HEK293 (cell line): Measurements from ENCODE around the gene TEX14.

Source experiments
- CTCF ChIA-PET: fragments of 350-600 bp; formaldehyde crosslinking; extraction: SDS; loops from one replicate; lab custom pipeline; 2021; ENCODE audit warnings: antibody characterized with exemption; lab: Yijun Ruan, JAX
- POLR2A ChIA-PET: fragments of 300-600 bp; formaldehyde crosslinking; extraction: SDS; loops from one replicate; lab custom pipeline; 2020; ENCODE audit warnings: antibody characterized with exemption, inconsistent platforms; lab: Yijun Ruan, JAX
- H3K27ac ChIP-seq: fragments of 200-500 bp; sonication (Bioruptor generic); 2 replicates; pipeline ENCODE4 v1.5.1; 2014; ENCODE audit warnings: low read depth, low read length, control low read depth, inconsistent platforms; ENCODE audit errors: extremely low read depth
- H3K36me3 ChIP-seq, 2 experiments: fragments of 200-500 bp in 1 of 2; sonication (Bioruptor generic) in 1 of 2; 1 replicate in 1 of 2; 2 replicates in 1 of 2; pipeline ENCODE4 v1.5.1; 2014 to 2017; ENCODE audit warnings: inconsistent platforms in 2 of 2, low read length in 2 of 2; ENCODE audit not compliant: control insufficient read depth in 2 of 2, insufficient read depth in 1 of 2
- H3K4me1 ChIP-seq: fragments of 200-500 bp; sonication (Bioruptor generic); 2 replicates; pipeline ENCODE4 v1.5.1; 2014; ENCODE audit warnings: mild to moderate bottlenecking, low read length, inconsistent platforms; ENCODE audit not compliant: control insufficient read depth, insufficient read depth
- H3K4me3 ChIP-seq: 2 replicates; pipeline ENCODE4 v1.5.1; 2011; ENCODE audit warnings: low read depth, mild to moderate bottlenecking, control low read depth, low read length, moderate library complexity
- H3K9me3 ChIP-seq: fragments of 200-500 bp; sonication (Bioruptor generic); 2 replicates; pipeline ENCODE4 v1.5.1; 2014; ENCODE audit warnings: low read depth, low read length, inconsistent platforms; ENCODE audit not compliant: control insufficient read depth, insufficient read depth
- YY2 ChIP-seq: fragments of 450-650 bp; formaldehyde crosslinking; IDR thresholded peaks from 2 replicates; pipeline ENCODE4 v1.5.1; 2016; ENCODE audit warnings: missing biosample characterization, missing genetic modification characterization
- ZNF121 ChIP-seq: fragments of 450-650 bp; formaldehyde crosslinking; IDR thresholded peaks from 2 replicates; pipeline ENCODE4 v1.5.1; 2016; ENCODE audit warnings: missing biosample characterization, missing genetic modification characterization
- ZNF132 ChIP-seq: fragments of 450-650 bp; formaldehyde crosslinking; IDR thresholded peaks from 2 replicates; pipeline ENCODE4 v1.5.1; 2017; ENCODE audit warnings: missing biosample characterization, missing genetic modification characterization, borderline replicate concordance
- ZNF2 ChIP-seq: fragments of 450-650 bp; formaldehyde crosslinking; IDR thresholded peaks from 2 replicates; pipeline ENCODE4 v1.5.1; 2016; ENCODE audit warnings: missing biosample characterization, missing genetic modification characterization
- ZNF239 ChIP-seq: fragments of 450-650 bp; formaldehyde crosslinking; IDR thresholded peaks from 2 replicates; pipeline ENCODE4 v1.5.1; 2016; ENCODE audit warnings: missing biosample characterization, missing genetic modification characterization
- ZNF701 ChIP-seq: fragments of 450-650 bp; formaldehyde crosslinking; IDR thresholded peaks from 2 replicates; pipeline ENCODE4 v1.5.1; 2016; ENCODE audit warnings: missing biosample characterization, missing genetic modification characterization
- TF ChIP-seq, protein P1 (sequence below): fragments of 450-650 bp; formaldehyde crosslinking; IDR thresholded peaks from 2 replicates; pipeline ENCODE4 v1.5.1; 2016; ENCODE audit warnings: missing biosample characterization, missing genetic modification characterization
- TF ChIP-seq, protein P2 (sequence below): fragments of 450-650 bp; formaldehyde crosslinking; conservative IDR thresholded peaks from 2 replicates; pipeline ENCODE4 v1.5.1; 2016; ENCODE audit warnings: low read depth, missing biosample characterization, missing genetic modification characterization
- TF ChIP-seq, protein P3 (sequence below): fragments of 450-650 bp; formaldehyde crosslinking; IDR thresholded peaks from 2 replicates; pipeline ENCODE4 v1.5.1; 2017; ENCODE audit warnings: missing biosample characterization, missing genetic modification characterization
- TF ChIP-seq, protein P4 (sequence below): fragments of 450-650 bp; formaldehyde crosslinking; IDR thresholded peaks from 2 replicates; pipeline ENCODE4 v1.5.1; 2016; ENCODE audit warnings: missing biosample characterization, missing genetic modification characterization
- TF ChIP-seq, protein P5 (sequence below): fragments of 450-650 bp; formaldehyde crosslinking; IDR thresholded peaks from 2 replicates; pipeline ENCODE4 v1.5.1; 2016; ENCODE audit warnings: missing biosample characterization, missing genetic modification characterization, borderline replicate concordance
- TF ChIP-seq, protein P6 (sequence below): fragments of 450-650 bp; formaldehyde crosslinking; IDR thresholded peaks from 2 replicates; pipeline ENCODE4 v1.5.1; 2016; ENCODE audit warnings: missing biosample characterization, missing genetic modification characterization
- TF ChIP-seq, protein P7 (sequence below): fragments of 450-650 bp; IDR thresholded peaks from 2 replicates; pipeline ENCODE4 v1.5.1; 2018; ENCODE audit warnings: missing biosample characterization, mild to moderate bottlenecking, missing genetic modification characterization
- TF ChIP-seq, protein P8 (sequence below): fragments of 450-650 bp; formaldehyde crosslinking; optimal IDR thresholded peaks from 2 replicates; pipeline ENCODE3; 2016; ENCODE audit warnings: missing biosample characterization, mild to moderate bottlenecking, missing genetic modification characterization

TEX14 gene

DNA sequence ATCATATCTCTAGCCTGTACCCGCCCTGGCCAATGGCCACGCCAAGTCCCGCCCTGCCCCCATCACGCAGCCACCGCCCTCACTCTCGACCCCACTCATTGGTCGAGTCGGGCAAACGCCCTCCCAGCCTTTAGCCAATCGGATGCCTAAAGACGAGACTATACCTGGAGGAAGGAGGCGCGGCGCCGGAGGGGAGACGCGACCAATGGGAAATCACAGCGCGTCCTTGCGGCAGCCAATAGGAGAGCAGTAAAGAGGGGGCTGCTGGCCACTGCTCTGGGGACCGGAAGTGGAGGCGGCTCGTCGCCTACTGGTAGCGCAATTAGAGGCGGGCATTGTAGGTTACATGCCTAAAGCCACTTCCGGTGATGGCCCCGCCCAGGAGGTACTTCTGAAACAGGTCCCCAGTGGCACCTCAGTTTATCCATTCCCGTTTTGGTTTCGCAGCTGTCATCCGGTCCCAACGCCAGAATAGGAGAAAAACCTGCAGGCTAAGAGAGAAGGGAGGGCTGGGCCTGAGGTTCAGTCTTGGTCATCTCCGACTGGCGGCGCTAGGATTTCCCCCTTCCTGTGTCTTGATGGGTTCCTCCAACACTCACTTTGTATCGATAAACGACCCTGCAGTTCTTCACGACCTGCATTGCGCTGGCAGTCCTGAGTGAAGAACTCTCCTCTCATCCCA is 173.8 kb downstream of the TEX14 start:
- ChIA-PET CTCF (interaction anchor here (0.6 to 3.3 kb wide), 26 partner anchors 10 to 1488 kb away, joined by 3 to 27 read pairs (median 5); no protein-coding TSS in a partner anchor), POLR2A (interaction anchor here (0.6 to 2.8 kb wide), 6 partner anchors 50 to 636 kb away, joined by 3 to 39 read pairs (median 8); no protein-coding TSS in a partner anchor)
- Histone ChIP-seq H3K4me3 (peak overlapping the region; percentile 79), H3K9me3 (no peaks in the 10 kb centered on the region), H3K4me1 (peaks cover 3% of the 10 kb centered on the region; the same call in 1 of the 2 replicates), H3K36me3 (peaks cover 0 to 4% of the 10 kb centered on the region in 2 experiments; a peak in 1 of 3 replicates), H3K27ac (peak overlapping the region; percentile 84)
- TF ChIP-seq ZNF239 (tag by site-specific recombination) (no peak), ZNF2 (tag by site-specific recombination) (peak; percentile 81), ZNF132 (no peak), ZNF701 (no peak), YY2 (tag by site-specific recombination) (peak; percentile 66; the same call in 1 of the 2 replicates), ZNF121 (tag by site-specific recombination) (no peak)
- TF ChIP-seq, protein P1, sequence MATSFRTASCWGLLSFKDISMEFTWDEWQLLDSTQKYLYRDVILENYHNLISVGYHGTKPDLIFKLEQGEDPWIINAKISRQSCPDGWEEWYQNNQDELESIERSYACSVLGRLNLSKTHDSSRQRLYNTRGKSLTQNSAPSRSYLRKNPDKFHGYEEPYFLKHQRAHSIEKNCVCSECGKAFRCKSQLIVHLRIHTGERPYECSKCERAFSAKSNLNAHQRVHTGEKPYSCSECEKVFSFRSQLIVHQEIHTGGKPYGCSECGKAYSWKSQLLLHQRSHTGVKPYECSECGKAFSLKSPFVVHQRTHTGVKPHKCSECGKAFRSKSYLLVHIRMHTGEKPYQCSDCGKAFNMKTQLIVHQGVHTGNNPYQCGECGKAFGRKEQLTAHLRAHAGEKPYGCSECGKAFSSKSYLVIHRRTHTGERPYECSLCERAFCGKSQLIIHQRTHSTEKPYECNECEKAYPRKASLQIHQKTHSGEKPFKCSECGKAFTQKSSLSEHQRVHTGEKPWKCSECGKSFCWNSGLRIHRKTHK (tag by site-specific recombination) = no peak
- TF ChIP-seq, protein P2, sequence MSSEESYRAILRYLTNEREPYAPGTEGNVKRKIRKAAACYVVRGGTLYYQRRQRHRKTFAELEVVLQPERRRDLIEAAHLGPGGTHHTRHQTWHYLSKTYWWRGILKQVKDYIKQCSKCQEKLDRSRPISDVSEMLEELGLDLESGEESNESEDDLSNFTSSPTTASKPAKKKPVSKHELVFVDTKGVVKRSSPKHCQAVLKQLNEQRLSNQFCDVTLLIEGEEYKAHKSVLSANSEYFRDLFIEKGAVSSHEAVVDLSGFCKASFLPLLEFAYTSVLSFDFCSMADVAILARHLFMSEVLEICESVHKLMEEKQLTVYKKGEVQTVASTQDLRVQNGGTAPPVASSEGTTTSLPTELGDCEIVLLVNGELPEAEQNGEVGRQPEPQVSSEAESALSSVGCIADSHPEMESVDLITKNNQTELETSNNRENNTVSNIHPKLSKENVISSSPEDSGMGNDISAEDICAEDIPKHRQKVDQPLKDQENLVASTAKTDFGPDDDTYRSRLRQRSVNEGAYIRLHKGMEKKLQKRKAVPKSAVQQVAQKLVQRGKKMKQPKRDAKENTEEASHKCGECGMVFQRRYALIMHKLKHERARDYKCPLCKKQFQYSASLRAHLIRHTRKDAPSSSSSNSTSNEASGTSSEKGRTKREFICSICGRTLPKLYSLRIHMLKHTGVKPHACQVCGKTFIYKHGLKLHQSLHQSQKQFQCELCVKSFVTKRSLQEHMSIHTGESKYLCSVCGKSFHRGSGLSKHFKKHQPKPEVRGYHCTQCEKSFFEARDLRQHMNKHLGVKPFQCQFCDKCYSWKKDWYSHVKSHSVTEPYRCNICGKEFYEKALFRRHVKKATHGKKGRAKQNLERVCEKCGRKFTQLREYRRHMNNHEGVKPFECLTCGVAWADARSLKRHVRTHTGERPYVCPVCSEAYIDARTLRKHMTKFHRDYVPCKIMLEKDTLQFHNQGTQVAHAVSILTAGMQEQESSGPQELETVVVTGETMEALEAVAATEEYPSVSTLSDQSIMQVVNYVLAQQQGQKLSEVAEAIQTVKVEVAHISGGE (tag by site-specific recombination) = peak; percentile 99
- TF ChIP-seq, protein P3, sequence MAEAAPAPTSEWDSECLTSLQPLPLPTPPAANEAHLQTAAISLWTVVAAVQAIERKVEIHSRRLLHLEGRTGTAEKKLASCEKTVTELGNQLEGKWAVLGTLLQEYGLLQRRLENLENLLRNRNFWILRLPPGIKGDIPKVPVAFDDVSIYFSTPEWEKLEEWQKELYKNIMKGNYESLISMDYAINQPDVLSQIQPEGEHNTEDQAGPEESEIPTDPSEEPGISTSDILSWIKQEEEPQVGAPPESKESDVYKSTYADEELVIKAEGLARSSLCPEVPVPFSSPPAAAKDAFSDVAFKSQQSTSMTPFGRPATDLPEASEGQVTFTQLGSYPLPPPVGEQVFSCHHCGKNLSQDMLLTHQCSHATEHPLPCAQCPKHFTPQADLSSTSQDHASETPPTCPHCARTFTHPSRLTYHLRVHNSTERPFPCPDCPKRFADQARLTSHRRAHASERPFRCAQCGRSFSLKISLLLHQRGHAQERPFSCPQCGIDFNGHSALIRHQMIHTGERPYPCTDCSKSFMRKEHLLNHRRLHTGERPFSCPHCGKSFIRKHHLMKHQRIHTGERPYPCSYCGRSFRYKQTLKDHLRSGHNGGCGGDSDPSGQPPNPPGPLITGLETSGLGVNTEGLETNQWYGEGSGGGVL (tag by site-specific recombination) = no peak
- TF ChIP-seq, protein P4, sequence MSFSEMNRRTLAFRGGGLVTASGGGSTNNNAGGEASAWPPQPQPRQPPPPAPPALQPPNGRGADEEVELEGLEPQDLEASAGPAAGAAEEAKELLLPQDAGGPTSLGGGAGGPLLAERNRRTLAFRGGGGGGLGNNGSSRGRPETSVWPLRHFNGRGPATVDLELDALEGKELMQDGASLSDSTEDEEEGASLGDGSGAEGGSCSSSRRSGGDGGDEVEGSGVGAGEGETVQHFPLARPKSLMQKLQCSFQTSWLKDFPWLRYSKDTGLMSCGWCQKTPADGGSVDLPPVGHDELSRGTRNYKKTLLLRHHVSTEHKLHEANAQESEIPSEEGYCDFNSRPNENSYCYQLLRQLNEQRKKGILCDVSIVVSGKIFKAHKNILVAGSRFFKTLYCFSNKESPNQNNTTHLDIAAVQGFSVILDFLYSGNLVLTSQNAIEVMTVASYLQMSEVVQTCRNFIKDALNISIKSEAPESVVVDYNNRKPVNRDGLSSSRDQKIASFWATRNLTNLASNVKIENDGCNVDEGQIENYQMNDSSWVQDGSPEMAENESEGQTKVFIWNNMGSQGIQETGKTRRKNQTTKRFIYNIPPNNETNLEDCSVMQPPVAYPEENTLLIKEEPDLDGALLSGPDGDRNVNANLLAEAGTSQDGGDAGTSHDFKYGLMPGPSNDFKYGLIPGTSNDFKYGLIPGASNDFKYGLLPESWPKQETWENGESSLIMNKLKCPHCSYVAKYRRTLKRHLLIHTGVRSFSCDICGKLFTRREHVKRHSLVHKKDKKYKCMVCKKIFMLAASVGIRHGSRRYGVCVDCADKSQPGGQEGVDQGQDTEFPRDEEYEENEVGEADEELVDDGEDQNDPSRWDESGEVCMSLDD (tag by site-specific recombination) = 0 out of 2 replicates have a peak, but pooled peaks have one; percentile 50
- TF ChIP-seq, protein P5, sequence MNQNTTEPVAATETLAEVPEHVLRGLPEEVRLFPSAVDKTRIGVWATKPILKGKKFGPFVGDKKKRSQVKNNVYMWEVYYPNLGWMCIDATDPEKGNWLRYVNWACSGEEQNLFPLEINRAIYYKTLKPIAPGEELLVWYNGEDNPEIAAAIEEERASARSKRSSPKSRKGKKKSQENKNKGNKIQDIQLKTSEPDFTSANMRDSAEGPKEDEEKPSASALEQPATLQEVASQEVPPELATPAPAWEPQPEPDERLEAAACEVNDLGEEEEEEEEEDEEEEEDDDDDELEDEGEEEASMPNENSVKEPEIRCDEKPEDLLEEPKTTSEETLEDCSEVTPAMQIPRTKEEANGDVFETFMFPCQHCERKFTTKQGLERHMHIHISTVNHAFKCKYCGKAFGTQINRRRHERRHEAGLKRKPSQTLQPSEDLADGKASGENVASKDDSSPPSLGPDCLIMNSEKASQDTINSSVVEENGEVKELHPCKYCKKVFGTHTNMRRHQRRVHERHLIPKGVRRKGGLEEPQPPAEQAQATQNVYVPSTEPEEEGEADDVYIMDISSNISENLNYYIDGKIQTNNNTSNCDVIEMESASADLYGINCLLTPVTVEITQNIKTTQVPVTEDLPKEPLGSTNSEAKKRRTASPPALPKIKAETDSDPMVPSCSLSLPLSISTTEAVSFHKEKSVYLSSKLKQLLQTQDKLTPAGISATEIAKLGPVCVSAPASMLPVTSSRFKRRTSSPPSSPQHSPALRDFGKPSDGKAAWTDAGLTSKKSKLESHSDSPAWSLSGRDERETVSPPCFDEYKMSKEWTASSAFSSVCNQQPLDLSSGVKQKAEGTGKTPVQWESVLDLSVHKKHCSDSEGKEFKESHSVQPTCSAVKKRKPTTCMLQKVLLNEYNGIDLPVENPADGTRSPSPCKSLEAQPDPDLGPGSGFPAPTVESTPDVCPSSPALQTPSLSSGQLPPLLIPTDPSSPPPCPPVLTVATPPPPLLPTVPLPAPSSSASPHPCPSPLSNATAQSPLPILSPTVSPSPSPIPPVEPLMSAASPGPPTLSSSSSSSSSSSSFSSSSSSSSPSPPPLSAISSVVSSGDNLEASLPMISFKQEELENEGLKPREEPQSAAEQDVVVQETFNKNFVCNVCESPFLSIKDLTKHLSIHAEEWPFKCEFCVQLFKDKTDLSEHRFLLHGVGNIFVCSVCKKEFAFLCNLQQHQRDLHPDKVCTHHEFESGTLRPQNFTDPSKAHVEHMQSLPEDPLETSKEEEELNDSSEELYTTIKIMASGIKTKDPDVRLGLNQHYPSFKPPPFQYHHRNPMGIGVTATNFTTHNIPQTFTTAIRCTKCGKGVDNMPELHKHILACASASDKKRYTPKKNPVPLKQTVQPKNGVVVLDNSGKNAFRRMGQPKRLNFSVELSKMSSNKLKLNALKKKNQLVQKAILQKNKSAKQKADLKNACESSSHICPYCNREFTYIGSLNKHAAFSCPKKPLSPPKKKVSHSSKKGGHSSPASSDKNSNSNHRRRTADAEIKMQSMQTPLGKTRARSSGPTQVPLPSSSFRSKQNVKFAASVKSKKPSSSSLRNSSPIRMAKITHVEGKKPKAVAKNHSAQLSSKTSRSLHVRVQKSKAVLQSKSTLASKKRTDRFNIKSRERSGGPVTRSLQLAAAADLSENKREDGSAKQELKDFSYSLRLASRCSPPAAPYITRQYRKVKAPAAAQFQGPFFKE (tag by site-specific recombination) = no peak
- TF ChIP-seq, protein P6, sequence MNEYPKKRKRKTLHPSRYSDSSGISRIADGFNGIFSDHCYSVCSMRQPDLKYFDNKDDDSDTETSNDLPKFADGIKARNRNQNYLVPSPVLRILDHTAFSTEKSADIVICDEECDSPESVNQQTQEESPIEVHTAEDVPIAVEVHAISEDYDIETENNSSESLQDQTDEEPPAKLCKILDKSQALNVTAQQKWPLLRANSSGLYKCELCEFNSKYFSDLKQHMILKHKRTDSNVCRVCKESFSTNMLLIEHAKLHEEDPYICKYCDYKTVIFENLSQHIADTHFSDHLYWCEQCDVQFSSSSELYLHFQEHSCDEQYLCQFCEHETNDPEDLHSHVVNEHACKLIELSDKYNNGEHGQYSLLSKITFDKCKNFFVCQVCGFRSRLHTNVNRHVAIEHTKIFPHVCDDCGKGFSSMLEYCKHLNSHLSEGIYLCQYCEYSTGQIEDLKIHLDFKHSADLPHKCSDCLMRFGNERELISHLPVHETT (tag by site-specific recombination) = no peak; the same call in 1 of the 2 replicates
- TF ChIP-seq, protein P7, sequence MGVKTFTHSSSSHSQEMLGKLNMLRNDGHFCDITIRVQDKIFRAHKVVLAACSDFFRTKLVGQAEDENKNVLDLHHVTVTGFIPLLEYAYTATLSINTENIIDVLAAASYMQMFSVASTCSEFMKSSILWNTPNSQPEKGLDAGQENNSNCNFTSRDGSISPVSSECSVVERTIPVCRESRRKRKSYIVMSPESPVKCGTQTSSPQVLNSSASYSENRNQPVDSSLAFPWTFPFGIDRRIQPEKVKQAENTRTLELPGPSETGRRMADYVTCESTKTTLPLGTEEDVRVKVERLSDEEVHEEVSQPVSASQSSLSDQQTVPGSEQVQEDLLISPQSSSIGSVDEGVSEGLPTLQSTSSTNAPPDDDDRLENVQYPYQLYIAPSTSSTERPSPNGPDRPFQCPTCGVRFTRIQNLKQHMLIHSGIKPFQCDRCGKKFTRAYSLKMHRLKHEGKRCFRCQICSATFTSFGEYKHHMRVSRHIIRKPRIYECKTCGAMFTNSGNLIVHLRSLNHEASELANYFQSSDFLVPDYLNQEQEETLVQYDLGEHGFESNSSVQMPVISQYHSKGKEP (tag by site-specific recombination) = no peak
- TF ChIP-seq, protein P8, sequence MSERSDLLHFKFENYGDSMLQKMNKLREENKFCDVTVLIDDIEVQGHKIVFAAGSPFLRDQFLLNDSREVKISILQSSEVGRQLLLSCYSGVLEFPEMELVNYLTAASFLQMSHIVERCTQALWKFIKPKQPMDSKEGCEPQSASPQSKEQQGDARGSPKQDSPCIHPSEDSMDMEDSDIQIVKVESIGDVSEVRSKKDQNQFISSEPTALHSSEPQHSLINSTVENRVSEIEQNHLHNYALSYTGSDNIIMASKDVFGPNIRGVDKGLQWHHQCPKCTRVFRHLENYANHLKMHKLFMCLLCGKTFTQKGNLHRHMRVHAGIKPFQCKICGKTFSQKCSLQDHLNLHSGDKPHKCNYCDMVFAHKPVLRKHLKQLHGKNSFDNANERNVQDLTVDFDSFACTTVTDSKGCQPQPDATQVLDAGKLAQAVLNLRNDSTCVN = peak; percentile 74
